WI38 (cell line): Measurements from ENCODE around the gene DHDH.
"Not testable (repeated sequence)": the region's sequence is repeated elsewhere in the genome, so short reads cannot be mapped to it uniquely, and the experiment has no call there.

Experiments
- H3K4me3 ChIP-seq: 2 replicates; pipeline ENCODE4 v1.5.1; 2011; ENCODE audit warnings: low read depth, mild to moderate bottlenecking, control low read depth, low read length
- TF ChIP-seq, protein P1 (sequence below): IDR thresholded peaks from 2 replicates; pipeline ENCODE4 v1.5.1; 2012; ENCODE audit warnings: low read depth, mild to moderate bottlenecking, control low read depth, low read length

DHDH gene

DNA sequence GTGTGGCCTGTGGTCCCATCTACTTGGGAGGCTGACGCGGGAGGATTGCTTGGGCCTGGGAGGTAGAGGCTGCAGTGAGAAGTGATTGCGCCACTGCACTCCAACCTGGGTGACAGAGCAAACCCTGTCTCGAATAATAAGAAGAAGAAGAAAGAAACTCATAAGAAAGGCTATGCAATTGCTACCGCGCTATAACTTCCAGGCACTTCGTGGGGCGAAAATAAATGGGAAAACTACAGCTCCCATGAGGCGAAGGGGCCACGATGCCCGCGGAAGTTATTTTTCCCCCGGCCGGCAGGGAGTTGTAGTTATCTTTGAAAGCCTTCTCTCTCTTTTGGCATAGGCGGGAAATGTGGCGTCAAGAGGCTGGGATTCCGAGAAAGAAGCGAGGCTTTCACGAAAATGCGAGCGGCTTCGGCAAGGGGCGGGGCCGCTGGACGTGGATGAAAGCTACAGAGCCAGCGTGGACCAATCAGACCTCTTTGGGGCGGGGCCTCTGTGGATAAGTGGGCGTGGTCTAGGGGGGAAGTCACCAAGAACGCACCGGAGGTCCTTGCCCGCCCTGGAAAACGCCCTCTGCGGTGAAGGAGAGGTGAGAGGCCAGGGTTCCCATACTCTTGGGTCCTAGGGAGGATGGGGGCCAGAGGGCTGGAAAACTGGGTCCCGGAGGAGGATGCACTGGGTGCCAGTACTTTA, 33.6 kb upstream of the DHDH start, which contains the start of gene NUCB1:
NUCB1 (plus strand) TSS at position 532 of the 696 bp plus-strand sequence. CDS start 485 bp downstream, outside the sequence.
- TF ChIP-seq, protein P1, sequence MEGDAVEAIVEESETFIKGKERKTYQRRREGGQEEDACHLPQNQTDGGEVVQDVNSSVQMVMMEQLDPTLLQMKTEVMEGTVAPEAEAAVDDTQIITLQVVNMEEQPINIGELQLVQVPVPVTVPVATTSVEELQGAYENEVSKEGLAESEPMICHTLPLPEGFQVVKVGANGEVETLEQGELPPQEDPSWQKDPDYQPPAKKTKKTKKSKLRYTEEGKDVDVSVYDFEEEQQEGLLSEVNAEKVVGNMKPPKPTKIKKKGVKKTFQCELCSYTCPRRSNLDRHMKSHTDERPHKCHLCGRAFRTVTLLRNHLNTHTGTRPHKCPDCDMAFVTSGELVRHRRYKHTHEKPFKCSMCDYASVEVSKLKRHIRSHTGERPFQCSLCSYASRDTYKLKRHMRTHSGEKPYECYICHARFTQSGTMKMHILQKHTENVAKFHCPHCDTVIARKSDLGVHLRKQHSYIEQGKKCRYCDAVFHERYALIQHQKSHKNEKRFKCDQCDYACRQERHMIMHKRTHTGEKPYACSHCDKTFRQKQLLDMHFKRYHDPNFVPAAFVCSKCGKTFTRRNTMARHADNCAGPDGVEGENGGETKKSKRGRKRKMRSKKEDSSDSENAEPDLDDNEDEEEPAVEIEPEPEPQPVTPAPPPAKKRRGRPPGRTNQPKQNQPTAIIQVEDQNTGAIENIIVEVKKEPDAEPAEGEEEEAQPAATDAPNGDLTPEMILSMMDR = peak; percentile 16; the same call in 1 of the 2 replicates
- H3K4me3 ChIP-seq = peak within 1 kb of the TSS; percentile 98

DNA sequence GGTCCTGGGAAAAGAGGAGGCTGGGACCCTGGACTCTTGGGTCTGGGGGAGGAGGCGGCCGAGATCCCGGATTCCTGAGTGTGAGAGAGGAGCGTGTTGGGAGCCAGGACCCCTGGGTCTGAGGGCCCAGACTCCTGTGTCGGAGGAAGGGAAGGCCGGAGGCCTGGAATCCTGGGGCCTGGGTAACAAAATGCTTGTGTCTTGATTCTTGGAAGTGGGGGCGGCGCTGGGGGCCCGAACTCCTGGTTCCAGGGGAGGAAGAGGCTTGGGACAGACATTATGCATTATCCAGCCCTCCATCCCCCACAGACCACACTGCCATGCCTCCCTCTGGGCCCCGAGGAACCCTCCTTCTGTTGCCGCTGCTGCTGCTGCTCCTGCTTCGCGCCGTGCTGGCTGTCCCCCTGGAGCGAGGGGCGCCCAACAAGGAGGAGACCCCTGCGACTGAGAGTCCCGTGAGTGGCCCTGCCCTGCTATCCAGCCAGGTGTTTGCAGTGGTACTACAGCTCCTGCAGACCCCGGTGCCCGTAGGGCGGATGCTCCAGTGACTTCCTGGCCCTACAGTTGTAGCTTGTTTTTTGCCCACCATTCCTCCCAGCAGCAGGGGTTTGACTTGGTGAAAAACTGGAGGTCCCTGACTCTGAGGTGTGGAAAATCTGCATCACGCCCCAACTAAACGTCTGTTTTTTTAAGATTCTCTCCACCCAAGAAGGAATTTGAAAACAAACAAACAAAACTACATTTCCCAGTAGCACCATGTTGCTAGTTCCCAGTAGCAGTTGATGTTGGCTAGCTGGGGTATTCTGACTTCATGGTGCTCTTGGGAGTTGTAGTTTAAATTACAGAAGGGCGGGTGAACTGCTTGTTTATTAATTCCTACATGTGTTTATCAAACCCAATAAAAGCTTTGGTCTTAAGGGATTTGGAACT, 32.8 kb upstream of the DHDH start:
- TF ChIP-seq, protein P1 = no peak
- H3K4me3 ChIP-seq = peak overlapping the region; percentile 98

DNA sequence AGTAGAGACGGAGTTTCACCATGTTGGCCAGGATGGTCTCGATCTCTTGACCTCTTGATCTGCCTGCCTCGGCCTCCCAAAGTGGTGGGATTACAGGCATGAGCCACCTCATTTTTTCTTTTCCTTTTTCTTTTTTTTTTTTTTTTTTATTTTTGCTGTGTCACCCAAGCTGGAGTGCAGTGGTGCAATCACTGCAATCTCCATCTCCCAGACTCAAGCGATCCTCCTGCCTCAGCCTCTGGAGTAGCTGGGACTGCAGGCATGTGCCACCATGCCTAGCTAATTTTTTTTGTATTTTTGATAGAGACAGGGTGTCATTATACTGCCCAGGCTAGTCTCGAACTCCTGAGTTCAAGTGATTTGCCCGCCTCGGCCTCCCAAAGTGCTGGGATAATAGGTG, 31.2 kb upstream of the DHDH start:
- H3K4me3 ChIP-seq = not testable (repeated sequence)

DNA sequence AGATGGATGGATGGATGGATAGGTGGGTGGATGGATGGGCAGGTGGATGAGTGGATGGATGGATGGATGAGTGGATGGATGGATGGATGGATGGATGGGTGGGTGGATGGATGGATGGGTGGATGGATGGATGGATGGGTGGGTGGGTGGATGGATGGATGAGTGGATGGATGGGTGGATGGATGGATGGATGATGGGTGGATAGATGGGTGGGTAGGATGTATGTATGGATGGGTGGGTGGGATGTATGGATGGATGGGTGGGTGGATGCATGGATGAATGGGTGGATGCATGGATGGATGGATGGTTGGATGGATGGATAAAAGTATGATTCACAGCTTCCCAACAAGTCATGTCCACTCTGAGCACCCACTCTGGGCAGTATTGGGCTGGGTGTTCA, 29.7 kb upstream of the DHDH start:
- not testable (repeated sequence) for H3K4me3 ChIP-seq

DNA sequence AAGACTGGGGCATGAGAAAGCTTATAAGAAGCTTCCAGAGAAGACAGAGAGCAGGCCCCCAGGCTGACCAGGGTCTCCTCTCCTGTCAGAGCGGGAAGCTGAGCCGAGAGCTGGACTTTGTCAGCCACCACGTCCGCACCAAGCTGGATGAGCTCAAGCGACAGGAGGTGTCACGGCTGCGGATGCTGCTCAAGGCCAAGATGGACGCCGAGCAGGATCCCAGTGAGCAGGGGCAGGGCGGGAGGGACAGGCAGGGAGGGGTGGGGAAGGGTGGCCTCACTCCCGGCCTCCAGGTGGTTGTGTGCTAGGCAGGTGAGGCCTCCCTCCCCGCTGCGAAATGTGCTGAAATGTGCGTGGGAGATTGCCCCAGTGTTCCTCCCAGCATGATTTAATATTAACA, 27.8 kb upstream of the DHDH start:
- TF ChIP-seq, protein P1 = no peak
- no peak overlapping the region for H3K4me3 ChIP-seq

DNA sequence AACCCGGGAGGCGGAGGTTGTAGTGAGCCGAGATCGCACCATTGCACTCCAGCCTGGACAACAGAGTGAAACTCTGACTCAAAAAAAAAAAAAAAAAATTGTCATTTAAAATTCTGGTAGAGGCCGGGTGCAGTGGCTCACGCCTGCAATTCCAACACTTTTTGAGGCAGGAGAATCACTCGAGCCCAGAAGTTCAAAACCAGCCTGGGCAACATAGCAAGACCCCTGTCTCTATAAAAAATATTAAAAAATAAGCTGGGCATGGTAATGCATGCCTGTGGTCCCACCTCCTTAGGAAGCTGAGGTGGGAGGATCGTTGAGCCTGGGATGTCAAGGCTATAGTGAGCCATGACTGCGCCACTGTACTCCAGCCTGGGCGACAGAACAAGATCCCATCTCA, 27.2 kb upstream of the DHDH start:
- no peak overlapping the region for H3K4me3 ChIP-seq
- TF ChIP-seq, protein P1 = no peak

DNA sequence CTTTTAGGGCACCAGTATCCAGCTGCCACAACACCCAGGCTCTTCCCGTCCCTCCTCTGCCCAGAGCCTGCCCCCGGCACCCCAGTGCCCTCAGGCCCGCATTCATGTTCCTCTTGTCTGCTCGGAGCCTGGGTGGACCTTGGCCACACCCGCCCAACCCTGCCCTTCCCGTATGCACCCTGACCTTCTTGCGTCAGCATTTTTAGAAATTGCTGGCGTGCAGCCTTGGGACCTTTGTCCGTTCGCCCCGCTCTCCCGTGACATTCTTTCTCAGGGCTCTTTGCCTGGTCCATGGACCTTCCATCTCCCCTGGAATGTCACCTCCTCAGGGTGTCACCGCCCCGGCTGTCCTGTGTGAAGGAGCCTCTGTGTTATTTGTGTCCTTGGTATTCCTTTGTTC, 25.8 kb upstream of the DHDH start:
- TF ChIP-seq, protein P1 = no peak
- no peak overlapping the region for H3K4me3 ChIP-seq

DNA sequence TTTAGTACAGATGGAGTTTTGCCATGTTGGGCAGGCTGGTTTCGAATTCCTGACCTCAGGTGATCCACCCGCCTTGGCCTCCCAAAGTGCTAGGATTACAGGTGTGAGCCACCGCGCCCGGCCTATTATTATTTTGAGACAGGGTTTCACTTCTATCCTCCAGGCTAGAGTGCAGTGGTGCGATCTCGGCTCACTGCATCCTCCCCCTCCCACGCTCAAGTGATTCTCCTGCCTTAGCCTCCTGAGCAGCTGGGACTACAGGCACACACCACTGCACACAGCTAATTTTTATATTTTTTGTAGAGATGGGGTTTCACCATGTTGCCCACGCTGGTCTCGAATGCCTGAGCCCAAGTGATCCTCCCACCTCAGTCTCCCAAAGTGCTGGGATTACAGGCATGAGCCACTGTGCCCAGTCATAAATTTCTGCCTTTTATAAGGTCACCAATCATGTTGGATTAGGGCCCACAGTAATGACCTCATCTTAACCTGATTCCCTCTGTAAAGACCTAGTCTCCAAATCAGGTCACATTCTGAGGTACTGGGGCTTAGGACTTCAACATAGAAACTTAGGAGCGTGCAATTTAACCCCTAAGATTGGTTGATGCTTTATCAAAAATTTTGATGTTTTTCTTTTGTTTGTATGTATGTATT, 23.9 kb upstream of the DHDH start:
- H3K4me3 ChIP-seq = not testable (repeated sequence)
